Thymus (tissue), 11 donors: ENCODE data around the gene TSTD2. TPM values are rescaled to one million over a fixed set of nuclear protein-coding genes. Genes with fewer than 3 reads are reported as not detected.
"Not testable (repeated sequence)": the region's sequence is repeated elsewhere in the genome, so short reads cannot be mapped to it uniquely, and the experiment has no call there.

Source experiments
- DNase-seq, 9 donors: peaks; one replicate each; pipeline ENCODE4 v3.0.0-alpha.2; 2013; ENCODE audit warnings: low spot score in 9 of 9, low read depth in 6 of 9, missing footprints in 1 of 9
- H3K27ac ChIP-seq, 2 donors: one replicate each; pipeline ENCODE4 v1.5.1; 2013; ENCODE audit warnings: control low read depth in 1 of 2, low read depth in 1 of 2, low read length in 1 of 2, mild to moderate bottlenecking in 1 of 2, moderate library complexity in 1 of 2
- H3K27me3 ChIP-seq, 2 donors: one replicate each; pipeline ENCODE4 v1.5.1; 2013; ENCODE audit warnings: low read length in 1 of 2; ENCODE audit not compliant: control insufficient read depth in 2 of 2, insufficient read depth in 1 of 2
- H3K36me3 ChIP-seq, 2 donors: one replicate each; pipeline ENCODE4 v1.5.1; 2013; ENCODE audit warnings: low read length in 1 of 2, mild to moderate bottlenecking in 1 of 2, moderate library complexity in 1 of 2; ENCODE audit not compliant: control insufficient read depth in 2 of 2, insufficient read depth in 2 of 2
- H3K4me1 ChIP-seq, 2 donors: one replicate each; pipeline ENCODE4 v1.5.1; 2013; ENCODE audit warnings: low read length in 2 of 2; ENCODE audit not compliant: control insufficient read depth in 2 of 2, insufficient read depth in 2 of 2
- H3K4me3 ChIP-seq, 2 donors: one replicate each; pipeline ENCODE4 v1.5.1; 2013; ENCODE audit warnings: low read length in 2 of 2, control low read depth in 1 of 2, mild to moderate bottlenecking in 1 of 2
- H3K9me3 ChIP-seq, 2 donors: one replicate each; pipeline ENCODE4 v1.5.1; 2013; ENCODE audit warnings: low read length in 1 of 2, mild to moderate bottlenecking in 1 of 2; ENCODE audit not compliant: control insufficient read depth in 2 of 2, insufficient read depth in 1 of 2
- WGBS: extraction: QIAGEN DNeasy Blood & Tissue Kit; methylation state at CpG from one replicate; pipeline ENCODE4 v1.1.7; 2013; 5-methylcytosine and 5-hydroxymethylcytosine counted together
- polyA plus RNA-seq: library from polyadenylated mRNA; stranded (reverse); fragments of 200-250 nt; gene quantifications from one replicate; pipeline ENCODE4 v1.2.3, GENCODE V29; 2013
- total RNA-seq: library from RNA; stranded (reverse); fragments of 120-200 nt; gene quantifications from one replicate; pipeline ENCODE4 v1.2.4, GENCODE V29; 2013
- donor health status: healthy.

Gene TSTD2
- total and polyA plus RNA-seq, 2 donors, result 16.0 to 19.6 TPM

DNA sequence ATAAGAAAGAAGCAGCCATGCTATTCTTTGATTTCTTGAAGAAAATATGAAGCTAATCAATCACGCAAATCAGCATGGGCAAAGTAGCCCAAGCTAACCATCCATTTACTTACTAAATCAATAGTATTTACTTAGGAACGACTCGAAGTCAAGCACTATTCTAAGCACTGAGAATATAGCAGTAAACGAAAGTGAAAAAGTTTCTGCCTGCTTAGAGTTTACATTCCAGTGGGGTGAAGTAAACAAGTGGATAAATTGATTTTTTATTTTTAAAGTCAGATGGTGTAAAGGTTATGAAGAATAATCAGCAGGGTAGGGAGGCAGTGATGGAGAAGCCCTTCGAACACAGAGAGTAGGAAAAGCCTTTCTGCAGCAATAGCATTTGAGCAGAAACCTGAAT, 5.5 kb downstream of the TSTD2 start:
- H3K4me3 ChIP-seq, result no peak overlapping the region
- peaks cover 0 to 9% of the 10 kb centered on the region in 2 donors for H3K4me1 ChIP-seq

DNA sequence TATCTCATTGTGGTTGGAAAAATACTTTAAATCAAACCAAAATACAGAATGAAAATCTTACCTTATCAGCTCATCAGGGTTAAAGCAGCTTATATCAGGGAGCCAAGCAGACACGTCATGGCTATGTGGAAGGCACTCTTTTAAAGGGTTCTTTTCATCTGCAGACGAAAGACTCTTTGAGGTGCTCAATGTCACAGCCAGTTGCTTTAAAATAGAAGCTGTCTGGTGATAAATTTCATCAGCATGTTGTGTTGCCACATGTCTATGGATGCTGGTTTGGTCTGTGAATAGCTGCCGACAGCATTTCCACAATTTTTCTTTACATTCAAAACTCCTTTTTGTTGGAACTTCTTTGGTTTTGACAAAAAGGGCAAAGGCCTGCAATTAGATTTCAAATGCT, 7.5 kb downstream of the TSTD2 start:
- no peaks in the 10 kb centered on the region for H3K27me3 ChIP-seq
- 51% methylated on average over 3 of the region's 3 CpGs for WGBS
- no peak for DNase-seq
- peaks cover 5% of the 10 kb centered on the region in 2 donors for H3K36me3 ChIP-seq
- H3K4me1 ChIP-seq, result peaks cover 0 to 4% of the 10 kb centered on the region in 2 donors
- no peaks in the 10 kb centered on the region for H3K9me3 ChIP-seq
- no peak overlapping the region for H3K27ac ChIP-seq
- no peak overlapping the region for H3K4me3 ChIP-seq

More for the DNA sequence above, 5.5 kb downstream of the TSTD2 start:
- Histone ChIP-seq H3K36me3 (peaks cover 4 to 5% of the 10 kb centered on the region in 2 donors), H3K27me3 (no peaks in the 10 kb centered on the region), H3K27ac (no peak overlapping the region), H3K9me3 (no peaks in the 10 kb centered on the region)
- DNase-seq, result no peak
- WGBS, result 98% methylated on average over 5 of the region's 5 CpGs

DNA sequence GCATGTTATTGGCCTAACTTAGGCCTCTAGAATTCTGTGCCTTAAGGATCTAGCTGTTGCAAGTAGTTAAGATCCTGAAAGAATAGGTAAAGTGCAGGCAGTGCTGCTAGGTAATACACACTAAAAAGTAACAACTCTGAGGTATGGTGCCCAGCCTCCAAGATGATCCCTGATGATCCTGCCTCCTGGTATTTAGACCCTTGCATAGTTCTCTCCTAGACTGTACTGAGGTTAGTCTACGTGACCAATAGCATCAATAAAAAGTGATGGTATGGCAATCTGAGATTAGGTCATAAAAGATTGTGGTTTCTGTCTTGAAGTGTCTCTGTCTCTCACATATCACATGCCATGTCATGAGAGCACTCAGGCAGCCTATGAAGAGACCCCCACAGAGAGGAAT, 9.2 kb downstream of the TSTD2 start:
- Histone ChIP-seq H3K36me3 (peaks cover 5 to 7% of the 10 kb centered on the region in 2 donors), H3K4me3 (no peak overlapping the region), H3K9me3 (no peaks in the 10 kb centered on the region), H3K27me3 (no peaks in the 10 kb centered on the region), H3K4me1 (peaks cover 0 to 4% of the 10 kb centered on the region in 2 donors), H3K27ac (no peak overlapping the region)
- DNase-seq, result no peak
- 95% methylated on average over 1 of the region's 1 CpG for WGBS

DNA sequence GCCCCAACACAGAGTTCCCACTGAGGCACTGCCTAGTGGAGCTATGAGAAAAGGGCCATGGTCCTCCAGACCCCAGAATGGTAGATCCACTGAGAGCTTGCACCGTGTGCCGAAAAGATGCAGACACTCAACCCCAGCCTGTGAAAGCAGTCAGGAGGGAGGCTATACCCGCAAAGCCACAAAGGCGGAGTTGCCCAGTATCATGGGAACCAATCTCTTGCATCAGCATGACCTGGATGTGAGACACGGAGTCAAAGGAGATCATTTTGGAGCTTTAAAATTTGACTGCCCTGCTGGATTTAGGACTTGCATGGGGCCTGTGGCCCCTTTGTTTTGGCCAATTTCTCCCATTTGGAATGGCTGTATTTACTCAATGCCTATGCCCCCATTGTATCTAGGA, 10.7 kb downstream of the TSTD2 start:
- 98% methylated on average over 5 of the region's 5 CpGs for WGBS
- H3K4me1 ChIP-seq, H3K27ac ChIP-seq, H3K4me3 ChIP-seq, H3K9me3 ChIP-seq, DNase-seq, H3K36me3 ChIP-seq, H3K27me3 ChIP-seq: not testable (repeated sequence)

DNA sequence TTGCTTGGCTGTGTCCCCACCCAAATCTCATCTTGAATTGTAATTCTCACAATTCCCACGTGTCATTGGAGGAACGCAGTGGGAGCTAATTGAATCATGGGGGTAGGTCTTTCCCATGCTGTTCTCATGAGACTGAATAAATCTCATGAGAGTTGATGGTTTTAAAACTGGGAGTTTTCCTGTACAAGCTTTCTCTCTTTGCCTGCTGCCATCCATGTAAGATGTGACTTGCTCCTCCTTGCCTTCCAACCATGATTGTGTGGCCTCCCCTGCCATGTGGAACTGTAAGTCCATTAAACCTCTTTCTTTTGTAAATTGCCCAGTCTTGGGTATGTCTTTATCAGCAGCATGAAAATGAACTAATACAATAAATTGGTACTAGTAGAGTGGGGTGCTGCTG, 13.1 kb downstream of the TSTD2 start:
- not testable (repeated sequence) for H3K4me1 ChIP-seq
- WGBS, result 97% methylated on average over 2 of the region's 2 CpGs

DNA sequence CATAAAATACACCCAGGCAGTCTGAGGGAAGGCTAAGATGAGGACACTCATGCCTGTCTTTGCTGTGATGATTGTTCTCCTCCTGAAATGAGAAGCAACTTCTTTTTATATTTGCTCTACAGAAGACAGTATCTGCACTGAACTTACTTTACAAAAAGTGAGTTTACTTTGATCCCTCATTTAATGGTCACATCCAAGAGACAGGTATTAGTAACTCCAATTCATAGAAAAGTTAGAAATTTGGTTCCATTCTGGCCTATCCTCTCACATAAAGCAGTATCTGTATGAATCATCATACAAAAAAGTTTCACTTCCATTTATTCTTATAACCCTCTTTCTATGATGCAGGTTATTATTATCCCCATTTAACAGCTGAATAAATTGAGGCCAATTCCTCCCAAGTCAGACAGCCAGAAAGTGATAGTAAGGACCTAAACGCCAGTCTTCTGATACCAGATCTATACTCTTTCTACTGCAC, 15.2 kb downstream of the TSTD2 start:
- no peak overlapping the region for H3K4me3 ChIP-seq
- no peaks in the 10 kb centered on the region for H3K9me3 ChIP-seq
- H3K27me3 ChIP-seq, result no peaks in the 10 kb centered on the region
- DNase-seq, result no peak
- WGBS, result 99% methylated on average over 1 of the region's 1 CpG
- H3K27ac ChIP-seq, result no peak overlapping the region
- peaks cover 8 to 11% of the 10 kb centered on the region in 2 donors for H3K36me3 ChIP-seq
- no peaks in the 10 kb centered on the region for H3K4me1 ChIP-seq

More for the DNA sequence above, 13.1 kb downstream of the TSTD2 start:
- H3K27me3 ChIP-seq, H3K36me3 ChIP-seq, H3K27ac ChIP-seq, DNase-seq, H3K9me3 ChIP-seq, H3K4me3 ChIP-seq: not testable (repeated sequence)

DNA sequence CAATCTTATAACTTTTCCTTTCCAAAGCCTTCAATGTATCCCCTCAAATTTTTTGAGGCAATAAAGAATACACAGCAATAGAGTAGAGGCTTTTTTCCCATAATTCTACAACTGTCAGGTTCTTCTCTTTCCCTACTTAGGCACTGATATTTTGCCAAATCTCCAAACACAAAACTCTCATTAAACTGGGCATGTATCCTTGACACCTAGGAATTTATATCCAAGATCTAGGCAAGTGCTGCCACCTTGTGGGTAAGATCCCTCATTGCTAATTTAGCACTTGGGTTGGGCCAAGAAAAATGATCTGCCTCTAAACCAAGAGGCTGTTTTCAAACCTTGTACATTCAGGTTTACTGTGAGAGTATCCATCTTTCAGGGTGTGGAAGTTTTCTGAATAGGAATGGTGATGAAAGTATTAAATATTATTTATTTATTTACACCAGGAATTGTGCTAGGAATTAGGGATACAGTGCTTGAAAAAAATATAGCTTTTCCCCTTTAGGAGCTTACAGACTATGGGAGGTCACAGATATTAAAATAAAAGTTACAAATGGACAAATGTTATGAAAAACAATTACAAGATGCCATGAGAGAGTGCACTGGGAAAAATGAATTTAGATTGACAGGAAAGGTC, 17.6 kb downstream of the TSTD2 start:
- Histone ChIP-seq H3K36me3 (peaks cover 12 to 20% of the 10 kb centered on the region in 2 donors), H3K4me3 (no peak overlapping the region), H3K27me3 (no peaks in the 10 kb centered on the region), H3K9me3 (no peaks in the 10 kb centered on the region), H3K4me1 (no peaks in the 10 kb centered on the region), H3K27ac (no peak overlapping the region)
- peak in 8 of 9 donors; percentile 30 to 71 (median 39) for DNase-seq

DNA sequence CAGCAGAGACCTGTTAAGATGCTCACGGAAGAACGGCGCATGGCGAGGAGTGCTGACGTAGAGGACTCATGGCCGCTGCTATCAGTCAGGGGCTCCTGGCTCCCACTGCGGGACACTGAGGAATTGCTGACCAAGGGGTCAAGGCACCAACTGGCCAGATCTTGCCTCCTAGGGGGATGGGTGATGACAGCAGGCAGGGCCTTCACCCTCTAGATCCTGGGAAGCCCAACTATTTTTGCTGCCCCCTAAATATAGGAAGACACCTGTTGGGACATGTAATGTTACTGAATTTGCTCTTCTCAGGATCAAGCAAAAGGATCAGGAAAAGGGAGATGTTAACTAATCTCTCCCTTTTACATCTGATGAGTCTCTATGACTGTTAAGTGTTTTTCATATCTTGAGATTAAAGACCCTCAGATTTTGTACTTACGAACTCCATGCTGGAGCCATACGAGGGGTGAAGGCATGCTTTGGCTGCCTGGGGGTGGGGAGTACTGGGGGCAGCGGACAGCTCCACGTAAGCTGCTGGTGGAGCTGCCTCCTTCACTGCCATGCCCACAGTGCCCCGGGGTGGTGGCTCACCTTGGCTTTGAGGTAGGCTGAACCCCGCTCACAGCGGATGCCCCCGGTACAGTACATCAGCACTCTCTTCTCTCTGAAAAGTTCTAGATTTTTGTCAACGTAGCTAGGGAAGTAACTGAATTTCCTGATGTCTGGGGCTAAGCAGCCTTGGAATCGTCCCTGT, 28.1 kb downstream of the TSTD2 start:
- Histone ChIP-seq H3K36me3 (peaks cover 45 to 60% of the 10 kb centered on the region in 2 donors), H3K27me3 (no peaks in the 10 kb centered on the region), H3K4me1 (no peaks in the 10 kb centered on the region), H3K4me3 (no peak overlapping the region), H3K27ac (no peak overlapping the region), H3K9me3 (no peaks in the 10 kb centered on the region)
- no peak for DNase-seq
- 98% methylated on average over 17 of the region's 17 CpGs for WGBS

DNA sequence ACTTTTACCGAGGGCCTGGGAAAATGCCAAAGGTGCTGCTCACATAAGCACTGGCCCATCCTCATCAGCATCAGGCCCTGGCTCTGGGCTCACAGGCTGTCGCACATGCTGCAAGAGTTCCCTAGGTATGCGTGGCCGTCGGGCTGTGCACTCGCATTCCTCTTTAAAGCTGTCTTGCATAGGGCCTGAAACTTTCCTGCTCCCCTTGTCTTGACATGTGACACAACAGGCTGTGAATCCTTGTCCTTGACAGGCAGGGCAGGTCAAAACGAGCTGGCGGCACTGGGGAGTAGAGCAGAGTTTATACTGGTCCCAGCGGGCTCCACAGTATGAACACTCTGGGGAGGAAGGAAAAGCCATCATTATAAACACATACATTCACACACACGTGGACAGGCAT, 30.7 kb downstream of the TSTD2 start:
- H3K27ac ChIP-seq, result no peak overlapping the region
- peaks cover 0 to 4% of the 10 kb centered on the region in 2 donors for H3K4me1 ChIP-seq
- no peak for DNase-seq
- no peaks in the 10 kb centered on the region for H3K27me3 ChIP-seq
- no peaks in the 10 kb centered on the region for H3K9me3 ChIP-seq
- H3K36me3 ChIP-seq, result peaks cover 35 to 56% of the 10 kb centered on the region in 2 donors
- no peak overlapping the region for H3K4me3 ChIP-seq
- WGBS, result 96% methylated on average over 10 of the region's 10 CpGs
